Keratinocyte (primary cell): ENCODE data around the gene USP12. TPM values are rescaled to one million over a fixed set of nuclear protein-coding genes. Genes with fewer than 3 reads are reported as not detected.

Experiments used
- DNase-seq: peaks from one replicate; pipeline ENCODE4 v3.0.0-alpha.2; 2011; ENCODE audit warnings: low read depth, missing footprints, low spot score
- FAIRE-seq: peaks from 2 replicates; lab custom pipeline; 2011; peaks lifted over from hg19 to GRCh38; lab: Jason Lieb, UNC
- H2AFZ ChIP-seq: 2 replicates; pipeline ENCODE4 v1.6.0; 2012; ENCODE audit warnings: low read length, control low read depth, inconsistent platforms; ENCODE audit not compliant: control insufficient read depth
- H3K27ac ChIP-seq: 2 replicates; pipeline ENCODE4 v1.5.1; 2011; ENCODE audit warnings: low read length; ENCODE audit not compliant: control insufficient read depth, insufficient read depth
- H3K27me3 ChIP-seq: 3 replicates; pipeline ENCODE4 v1.6.0; 2011; ENCODE audit warnings: low read length; ENCODE audit not compliant: control insufficient read depth, insufficient read depth; ENCODE audit errors: extremely low read depth
- H3K36me3 ChIP-seq, 2 experiments: 2 replicates in 1 of 2; 3 replicates in 1 of 2; pipeline ENCODE4 v1.5.1; 2011; ENCODE audit warnings: low read length in 2 of 2, mild to moderate bottlenecking in 1 of 2; ENCODE audit not compliant: control insufficient read depth in 2 of 2, insufficient read depth in 2 of 2; ENCODE audit errors: extremely low read depth in 1 of 2
- H3K4me1 ChIP-seq: 3 replicates; pipeline ENCODE4 v1.5.1; 2011; ENCODE audit warnings: low read length; ENCODE audit not compliant: control insufficient read depth, insufficient read depth; ENCODE audit errors: extremely low read depth
- H3K4me2 ChIP-seq: 3 replicates; pipeline ENCODE4 v1.6.0; 2011; ENCODE audit warnings: low read depth, low read length; ENCODE audit not compliant: control insufficient read depth, insufficient read depth; ENCODE audit errors: extremely low read depth
- H3K4me3 ChIP-seq, 3 experiments: fragments of 200-600 bp in 1 of 3; sonication (generic) in 1 of 3; 2 replicates in 2 of 3; 3 replicates in 1 of 3; pipeline ENCODE4 v1.5.1; 2011 to 2016; ENCODE audit warnings: low read length in 3 of 3, mild to moderate bottlenecking in 3 of 3, control low read depth in 2 of 3, inconsistent platforms in 1 of 3, low read depth in 1 of 3, mixed read lengths in 1 of 3, mixed run types in 1 of 3, moderate library complexity in 1 of 3; ENCODE audit not compliant: control insufficient read depth in 2 of 3, insufficient read depth in 2 of 3; ENCODE audit errors: extremely low read depth in 1 of 3
- H3K79me2 ChIP-seq: 2 replicates; pipeline ENCODE4 v1.6.0; 2012; ENCODE audit warnings: low read length; ENCODE audit not compliant: control insufficient read depth, insufficient read depth
- H3K9ac ChIP-seq: 3 replicates; pipeline ENCODE4 v1.6.0; 2011; ENCODE audit warnings: low read length; ENCODE audit not compliant: control insufficient read depth, insufficient read depth; ENCODE audit errors: extremely low read depth
- H3K9me1 ChIP-seq: 3 replicates; pipeline ENCODE4 v1.6.0; 2011; ENCODE audit warnings: low read length; ENCODE audit not compliant: control insufficient read depth, insufficient read depth; ENCODE audit errors: extremely low read depth
- H3K9me3 ChIP-seq: 2 replicates; pipeline ENCODE4 v1.5.1; 2012; ENCODE audit warnings: low read depth, low read length; ENCODE audit not compliant: control insufficient read depth
- H4K20me1 ChIP-seq: 3 replicates; pipeline ENCODE4 v1.6.0; 2011; ENCODE audit warnings: low read length; ENCODE audit not compliant: control insufficient read depth, insufficient read depth; ENCODE audit errors: extremely low read depth
- CTCF ChIP-seq, 3 experiments: IDR thresholded peaks in 1 of 3; conservative IDR thresholded peaks in 1 of 3; optimal IDR thresholded peaks in 1 of 3; 2 replicates in 2 of 3; 3 replicates in 1 of 3; pipeline versions ENCODE3 to v1.5.1; 2011; ENCODE audit warnings: low read length in 3 of 3, mild to moderate bottlenecking in 3 of 3, moderate library complexity in 2 of 3, control low read depth in 1 of 3, inconsistent platforms in 1 of 3; ENCODE audit not compliant: insufficient read depth in 2 of 3; ENCODE audit errors: extremely low read depth in 1 of 3
- EZH2 ChIP-seq: IDR thresholded peaks from one replicate; pipeline ENCODE4 v1.6.1; 2012; ENCODE audit warnings: inconsistent platforms, mild to moderate bottlenecking, low read length, moderate library complexity
- dilution Hi-C: fragments of 300-500 bp; cut with MboI; formaldehyde crosslinking; loops from one replicate; pipeline ENCODE4 v1.7.0; 2020; ENCODE audit warnings: low sequenced_read_pairs; ENCODE audit not compliant: extremely low pct_ligation_motif_present
- polyA plus RNA-seq, 5 experiments: library from polyadenylated mRNA; depleted of rRNA in 3 of 5; stranded (reverse) in 3 of 5; stranded (forward) in 1 of 5; unstranded in 1 of 5; fragments of >200 nt; gene quantifications; 1 replicate in 1 of 5; 2 replicates in 3 of 5; 3 replicates in 1 of 5; pipeline versions ENCODE4 v1.2.1 to v1.2.3, GENCODE V29; 2011 to 2012; ENCODE audit warnings: missing spikeins in 2 of 5, low read depth in 1 of 5, low replicate concordance in 1 of 5

The USP12 gene
- polyA plus RNA-seq, 1 donor (not counting 4 experiments of a cell fraction or from before 2014, with no cell fraction given): 20.7 TPM

DNA sequence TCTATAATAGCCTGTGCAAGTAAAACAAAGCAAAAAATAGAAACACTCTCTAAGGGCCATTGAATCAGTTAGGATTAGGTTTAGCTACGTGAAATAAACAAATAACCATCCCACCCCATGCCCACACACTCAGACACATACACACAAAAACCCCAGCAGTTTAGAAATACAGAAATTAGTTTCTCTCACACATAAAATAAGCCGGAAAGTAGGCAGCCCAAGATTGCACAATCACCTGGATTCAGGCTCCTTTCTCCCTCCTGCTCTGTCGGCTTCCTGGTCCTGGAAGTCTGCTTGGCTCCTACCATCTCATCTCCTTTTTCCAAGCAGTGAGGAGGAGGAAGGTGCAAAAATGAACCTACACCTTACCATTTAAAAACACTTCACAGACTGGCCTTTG is 22.6 kb upstream of the USP12 start:
- H3K4me3 ChIP-seq: no peak overlapping the region
- no peaks in the 10 kb centered on the region for H3K9me3 ChIP-seq
- H3K9me1 ChIP-seq: no peaks in the 10 kb centered on the region
- peaks cover 15% of the 10 kb centered on the region for H3K4me1 ChIP-seq
- no peaks in the 10 kb centered on the region for H3K36me3 ChIP-seq
- no peak overlapping the region for H3K4me2 ChIP-seq
- no peak overlapping the region for H2AFZ ChIP-seq
- no peaks in the 10 kb centered on the region for H3K79me2 ChIP-seq
- TF ChIP-seq EZH2 (no peak), CTCF (optimal IDR thresholded peaks at IDR 0.05 in 1 of 3, IDR thresholded peaks at IDR 0.05 in 1 of 3, conservative IDR thresholded peaks at IDR 0.05 in 1 of 3; ENCODE audit: extremely low read depth in 1 of 3, insufficient read depth in 2 of 3, low read length in 3 of 3) (no peak)
- no peak overlapping the region for H3K9ac ChIP-seq
- dilution Hi-C loops: no loop called here
- FAIRE-seq (no peak), DNase-seq (no peak)
- H3K27ac ChIP-seq: no peak overlapping the region
- H3K27me3 ChIP-seq: no peaks in the 10 kb centered on the region
- no peaks in the 10 kb centered on the region for H4K20me1 ChIP-seq

GRCh38 chr13:27193496-27193895 is 21.9 kb upstream of the USP12 start:
- TF ChIP-seq CTCF (optimal IDR thresholded peaks at IDR 0.05 in 1 of 3, IDR thresholded peaks at IDR 0.05 in 1 of 3, conservative IDR thresholded peaks at IDR 0.05 in 1 of 3; ENCODE audit: extremely low read depth in 1 of 3, insufficient read depth in 2 of 3, low read length in 3 of 3): no peak
- TF ChIP-seq EZH2: no peak

More at GRCh38 chr13:27193496-27193895, 21.9 kb upstream of the USP12 start:
- Histone ChIP-seq H3K27ac (no peak overlapping the region), H3K4me2 (no peak overlapping the region), H4K20me1 (no peaks in the 10 kb centered on the region), H3K27me3 (no peaks in the 10 kb centered on the region), H3K79me2 (no peaks in the 10 kb centered on the region), H3K36me3 (no peaks in the 10 kb centered on the region), H3K4me1 (peaks cover 15% of the 10 kb centered on the region), H3K9me1 (no peaks in the 10 kb centered on the region), H3K9me3 (no peaks in the 10 kb centered on the region), H2AFZ (no peak overlapping the region), H3K9ac (no peak overlapping the region), H3K4me3 (no peak overlapping the region)
- dilution Hi-C loops: no loop called here
- FAIRE-seq (no peak), DNase-seq (no peak)
